LNCaP clone FGC (cell line): Measurements from ENCODE around the gene LCLAT1.

Experiments used
- DNase-seq: peaks from one replicate; pipeline ENCODE4 v3.0.0-alpha.2; 2011; ENCODE audit warnings: low read depth
- H3K4me3 ChIP-seq: 2 replicates; pipeline ENCODE4 v1.5.1; 2011; ENCODE audit warnings: mild to moderate bottlenecking, low read depth, low read length, control low read depth
- TF ChIP-seq, protein P1 (sequence below): IDR thresholded peaks from 2 replicates; pipeline ENCODE4 v1.5.1; 2012; ENCODE audit warnings: mild to moderate bottlenecking; ENCODE audit not compliant: control insufficient read depth, insufficient read depth; ENCODE audit errors: extremely low read depth

LCLAT1 gene

DNA sequence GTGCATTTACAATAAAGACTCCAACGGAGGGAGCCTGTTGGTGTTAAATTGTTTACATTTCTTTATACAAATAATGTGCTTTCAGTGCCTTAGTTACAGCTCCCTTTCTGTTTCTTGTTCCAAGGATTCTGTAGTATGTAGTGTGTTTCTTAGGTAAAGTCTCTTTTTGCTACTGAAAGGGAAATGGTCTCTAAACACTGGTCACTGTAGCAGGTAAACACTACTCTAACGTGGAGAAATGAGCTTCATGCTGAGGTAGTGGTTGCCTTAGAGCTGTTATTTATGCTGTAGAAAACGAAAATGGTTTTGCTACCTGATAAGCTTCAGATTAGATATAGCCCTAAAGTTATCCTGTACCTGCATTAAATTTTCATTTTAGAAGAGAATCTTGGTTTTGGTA, 196.6 kb downstream of the LCLAT1 start:
- no peak for DNase-seq
- TF ChIP-seq, protein P1, sequence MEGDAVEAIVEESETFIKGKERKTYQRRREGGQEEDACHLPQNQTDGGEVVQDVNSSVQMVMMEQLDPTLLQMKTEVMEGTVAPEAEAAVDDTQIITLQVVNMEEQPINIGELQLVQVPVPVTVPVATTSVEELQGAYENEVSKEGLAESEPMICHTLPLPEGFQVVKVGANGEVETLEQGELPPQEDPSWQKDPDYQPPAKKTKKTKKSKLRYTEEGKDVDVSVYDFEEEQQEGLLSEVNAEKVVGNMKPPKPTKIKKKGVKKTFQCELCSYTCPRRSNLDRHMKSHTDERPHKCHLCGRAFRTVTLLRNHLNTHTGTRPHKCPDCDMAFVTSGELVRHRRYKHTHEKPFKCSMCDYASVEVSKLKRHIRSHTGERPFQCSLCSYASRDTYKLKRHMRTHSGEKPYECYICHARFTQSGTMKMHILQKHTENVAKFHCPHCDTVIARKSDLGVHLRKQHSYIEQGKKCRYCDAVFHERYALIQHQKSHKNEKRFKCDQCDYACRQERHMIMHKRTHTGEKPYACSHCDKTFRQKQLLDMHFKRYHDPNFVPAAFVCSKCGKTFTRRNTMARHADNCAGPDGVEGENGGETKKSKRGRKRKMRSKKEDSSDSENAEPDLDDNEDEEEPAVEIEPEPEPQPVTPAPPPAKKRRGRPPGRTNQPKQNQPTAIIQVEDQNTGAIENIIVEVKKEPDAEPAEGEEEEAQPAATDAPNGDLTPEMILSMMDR: no peak
- no peak overlapping the region for H3K4me3 ChIP-seq

DNA sequence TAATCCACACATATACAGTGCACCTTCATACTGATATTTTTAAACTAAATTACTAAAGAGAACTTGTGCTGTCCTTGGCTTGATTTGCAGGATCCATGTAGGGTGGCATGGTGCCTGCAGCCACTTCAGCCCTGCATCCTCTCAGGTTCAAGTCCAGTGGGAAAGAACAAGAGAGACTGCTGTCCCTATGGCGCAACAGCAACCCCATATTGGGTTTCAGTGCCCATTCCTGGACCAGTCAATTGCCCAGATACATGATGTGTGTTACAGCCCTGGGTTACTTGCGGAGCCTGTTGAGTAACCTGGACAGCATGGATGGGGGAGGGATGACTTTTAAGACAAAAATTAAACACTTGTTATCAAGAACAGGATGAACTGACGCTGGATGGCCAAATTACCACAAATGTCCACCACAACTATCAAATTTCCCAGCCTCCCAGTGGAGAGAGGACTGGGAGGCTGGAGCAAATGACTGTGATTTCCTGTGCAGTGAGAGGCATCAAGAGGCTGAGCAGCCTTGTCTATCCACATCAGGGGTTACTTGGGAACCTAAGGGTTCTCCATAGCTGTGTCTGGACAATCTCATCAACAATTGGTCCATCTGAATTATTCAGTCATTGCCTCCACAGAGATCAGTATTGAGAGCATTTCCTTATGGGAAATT, 198.2 kb downstream of the LCLAT1 start:
- H3K4me3 ChIP-seq: no peak overlapping the region
- TF ChIP-seq, protein P1: no peak
- no peak for DNase-seq

DNA sequence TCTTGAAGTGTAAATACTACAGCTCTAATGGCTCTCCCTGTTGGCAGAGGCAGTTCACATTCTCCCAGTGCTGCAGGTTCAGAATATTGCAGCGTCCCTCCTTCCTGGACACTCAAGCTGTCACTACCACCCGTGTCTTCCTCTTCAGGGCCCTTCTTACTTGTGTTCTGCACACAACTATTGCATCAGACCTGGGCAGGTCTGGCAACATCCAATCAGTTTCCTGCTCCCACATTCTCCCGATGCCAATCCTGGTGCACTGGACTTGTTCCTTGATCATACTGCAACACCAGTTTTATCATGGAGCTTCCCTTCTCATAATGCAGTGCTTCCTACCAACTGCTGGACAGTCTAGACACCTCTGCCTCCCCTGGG, 198.7 kb downstream of the LCLAT1 start:
- TF ChIP-seq, protein P1: no peak
- H3K4me3 ChIP-seq: no peak overlapping the region
- no peak for DNase-seq

DNA sequence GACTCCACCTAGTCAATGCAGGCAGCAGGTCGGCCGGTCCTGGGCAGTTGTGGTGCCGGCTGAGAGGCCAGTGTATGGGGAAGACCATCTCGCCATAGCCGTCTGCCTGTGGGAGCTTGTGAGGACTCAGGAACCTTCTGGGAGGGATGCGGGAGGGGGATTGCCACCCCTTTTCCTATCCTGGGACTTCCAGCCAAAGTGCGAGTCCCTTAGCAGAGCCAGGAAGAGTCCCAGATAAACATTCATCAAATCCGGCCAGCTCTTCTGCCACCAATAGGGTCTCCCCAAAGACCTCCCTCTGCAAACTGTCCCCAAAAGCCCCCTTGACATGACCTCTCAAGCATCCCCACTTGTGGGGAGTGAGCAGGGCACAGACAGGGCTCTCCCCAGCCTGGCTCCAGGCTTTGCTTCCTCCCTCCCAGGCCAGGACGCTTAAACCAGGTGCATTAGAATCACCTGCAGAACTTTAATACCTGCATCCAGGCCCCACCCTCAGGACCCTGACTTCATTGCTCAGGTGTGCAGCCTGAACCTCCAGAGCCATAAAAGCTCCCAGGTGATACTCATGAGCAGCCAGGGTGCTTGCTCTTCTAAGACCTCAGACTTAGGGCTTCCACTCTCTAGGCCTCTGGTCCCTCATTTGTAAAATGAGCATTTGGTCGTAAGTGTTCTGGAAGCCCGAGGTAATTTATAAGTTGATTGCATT, 200.9 kb downstream of the LCLAT1 start:
- no peak overlapping the region for H3K4me3 ChIP-seq
- TF ChIP-seq, protein P1: no peak
- no peak for DNase-seq

DNA sequence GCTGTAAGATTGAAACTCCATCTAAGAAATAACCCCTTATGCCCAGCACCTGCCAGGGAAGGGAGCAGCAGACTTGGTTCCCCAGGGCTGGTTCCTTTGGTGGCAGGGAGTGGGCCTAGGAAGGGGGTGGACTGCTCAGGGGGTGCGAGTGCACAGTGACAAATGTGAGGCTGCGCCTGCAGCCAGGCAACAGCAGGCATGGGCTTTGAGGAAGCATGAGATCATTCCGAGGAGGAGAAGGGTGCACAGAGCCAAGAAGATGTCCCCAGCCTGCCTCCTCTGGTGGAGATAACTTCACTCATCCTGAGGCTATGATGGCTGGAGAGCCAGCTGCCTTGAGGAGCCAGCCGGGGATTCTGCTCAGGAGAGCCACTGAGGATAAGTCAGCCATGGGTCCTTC, 202.2 kb downstream of the LCLAT1 start:
- DNase-seq: no peak
- no peak overlapping the region for H3K4me3 ChIP-seq
- TF ChIP-seq, protein P1: no peak

DNA sequence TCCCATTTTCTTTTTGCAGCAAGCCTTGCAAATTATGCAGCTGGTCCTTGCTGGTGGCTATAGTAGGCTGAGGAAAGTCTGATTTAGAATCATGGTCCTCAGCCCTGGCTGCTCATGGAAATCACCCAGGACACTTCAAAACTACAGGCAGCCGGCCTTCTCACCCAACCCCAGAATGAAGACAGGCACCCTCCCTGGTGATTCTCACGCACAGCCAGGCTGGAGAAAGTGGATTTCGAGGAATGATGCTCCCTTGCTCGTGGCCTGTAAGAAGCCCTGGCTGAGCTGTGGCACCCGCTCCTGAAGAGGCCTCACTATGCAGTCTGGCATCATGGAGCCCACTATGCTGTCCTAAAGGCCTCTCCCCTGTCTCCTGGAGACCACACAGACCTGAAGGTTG, 202.8 kb downstream of the LCLAT1 start:
- DNase-seq: no peak
- no peak overlapping the region for H3K4me3 ChIP-seq
- TF ChIP-seq, protein P1: no peak
